IMR-90 (cell line): Measurements from ENCODE around the gene CYP4F3. TPM values are rescaled to one million over a fixed set of nuclear protein-coding genes. Genes with fewer than 3 reads are reported as not detected.

Experiments used
- ATAC-seq: fragments of 200-7000 bp; cut with Tn5 transposase; 2 replicates; pipeline ENCODE4 v1.9.1; 2020; ENCODE audit warnings: low read depth, mild to moderate bottlenecking, moderate library complexity
- BruUV-seq: library from RNA; stranded (reverse); fragments of 400-500 nt; replicated peaks from 2 replicates; lab custom pipeline; 2021; lab: Mats Ljungman, UMichigan
- CTCF ChIA-PET: fragments of 300-600 bp; formaldehyde crosslinking; extraction: SDS; loops from one replicate; lab custom pipeline; 2021; ENCODE audit warnings: antibody characterized with exemption; lab: Yijun Ruan, JAX
- POLR2A ChIA-PET: fragments of 300-600 bp; sonication (Branson Sonifier 250); formaldehyde crosslinking; loops from one replicate; lab custom pipeline; 2022; ENCODE audit warnings: antibody characterized with exemption; ENCODE audit not compliant: unreplicated experiment; lab: Charles Lee
- DNase-seq: peaks from one replicate; pipeline ENCODE4 v3.0.0; 2013
- H2AFZ ChIP-seq: replicated peaks from 2 replicates; pipeline ENCODE3; 2013; ENCODE audit warnings: low read length, mild to moderate bottlenecking; ENCODE audit not compliant: poor library complexity
- H2AK5ac ChIP-seq: 2 replicates; pipeline ENCODE4 v1.6.1; 2013; ENCODE audit warnings: low read depth, low read length, inconsistent platforms
- H2AK9ac ChIP-seq: replicated peaks from 2 replicates; pipeline ENCODE3; 2013; ENCODE audit warnings: mild to moderate bottlenecking, low read depth, low read length, moderate library complexity; ENCODE audit not compliant: poor library complexity
- H2BK120ac ChIP-seq: 2 replicates; pipeline ENCODE4 v1.6.1; 2013; ENCODE audit warnings: low read depth, low read length, inconsistent platforms
- H2BK15ac ChIP-seq: 3 replicates; pipeline ENCODE4 v1.6.1; 2013; ENCODE audit warnings: low read depth, low read length, inconsistent platforms
- H2BK20ac ChIP-seq: 2 replicates; pipeline ENCODE4 v1.6.1; 2013; ENCODE audit warnings: low read depth, mild to moderate bottlenecking, inconsistent platforms, low read length, moderate library complexity
- H2BK5ac ChIP-seq: 2 replicates; pipeline ENCODE4 v1.6.1; 2013; ENCODE audit warnings: mild to moderate bottlenecking, low read depth, low read length, inconsistent platforms; ENCODE audit not compliant: poor library complexity, severe bottlenecking
- H3K14ac ChIP-seq: replicated peaks from 2 replicates; pipeline ENCODE4 v1.6.1; 2013; ENCODE audit warnings: low read depth, low read length, inconsistent platforms
- H3K18ac ChIP-seq: 2 replicates; pipeline ENCODE4 v1.6.1; 2013; ENCODE audit warnings: low read depth, low read length, control low read depth
- H3K23ac ChIP-seq: 2 replicates; pipeline ENCODE4 v1.6.1; 2013; ENCODE audit warnings: low read depth, low read length, inconsistent platforms
- H3K27ac ChIP-seq: 2 replicates; pipeline ENCODE4 v1.5.1; 2013; ENCODE audit warnings: mild to moderate bottlenecking, control low read depth, low read length; ENCODE audit not compliant: insufficient read depth
- H3K27me3 ChIP-seq: 2 replicates; pipeline ENCODE4 v1.6.1; 2013; ENCODE audit warnings: low read length; ENCODE audit not compliant: control insufficient read depth, insufficient read depth
- H3K36me3 ChIP-seq: 2 replicates; pipeline ENCODE4 v1.6.1; 2013; ENCODE audit warnings: low read length, mixed read lengths; ENCODE audit not compliant: control insufficient read depth, insufficient read depth
- H3K4ac ChIP-seq: 2 replicates; pipeline ENCODE4 v1.6.1; 2013; ENCODE audit warnings: low read depth, low read length, inconsistent platforms
- H3K4me1 ChIP-seq: 2 replicates; pipeline ENCODE4 v1.6.1; 2013; ENCODE audit warnings: low read length, mixed read lengths; ENCODE audit not compliant: control insufficient read depth, insufficient read depth
- H3K4me2 ChIP-seq: 2 replicates; pipeline ENCODE4 v1.6.1; 2013; ENCODE audit warnings: low read depth, mild to moderate bottlenecking, control low read depth, low read length, moderate library complexity
- H3K4me3 ChIP-seq: 2 replicates; pipeline ENCODE4 v1.5.1; 2013; ENCODE audit warnings: low read depth, mild to moderate bottlenecking, control low read depth, low read length, moderate library complexity; ENCODE audit not compliant: insufficient read depth
- H3K56ac ChIP-seq: 2 replicates; pipeline ENCODE4 v1.6.1; 2013; ENCODE audit warnings: low read length, inconsistent platforms; ENCODE audit not compliant: insufficient read depth; ENCODE audit errors: extremely low read depth
- H3K79me1 ChIP-seq, 2 experiments: 2 replicates each; pipeline ENCODE4 v1.6.1; 2013; ENCODE audit warnings: low read length in 2 of 2, inconsistent platforms in 1 of 2, low read depth in 1 of 2
- H3K9ac ChIP-seq: 2 replicates; pipeline ENCODE4 v1.6.1; 2013; ENCODE audit warnings: low read depth, low read length, control low read depth
- H3K9me1 ChIP-seq: 2 replicates; pipeline ENCODE4 v1.6.1; 2013; ENCODE audit warnings: low read length, inconsistent platforms; ENCODE audit not compliant: insufficient read depth
- H3K9me3 ChIP-seq: 2 replicates; pipeline ENCODE4 v1.6.1; 2013; ENCODE audit warnings: low read length; ENCODE audit not compliant: control insufficient read depth, insufficient read depth
- H4K20me1 ChIP-seq: 2 replicates; pipeline ENCODE4 v1.6.1; 2013; ENCODE audit warnings: low read length, inconsistent platforms; ENCODE audit not compliant: insufficient read depth
- H4K5ac ChIP-seq: 2 replicates; pipeline ENCODE4 v1.6.1; 2013; ENCODE audit warnings: mild to moderate bottlenecking, low read depth, low read length, control low read depth
- H4K8ac ChIP-seq, 2 experiments: 2 replicates each; pipeline ENCODE4 v1.6.1; 2013; ENCODE audit warnings: low read depth in 2 of 2, low read length in 2 of 2, control low read depth in 1 of 2, inconsistent platforms in 1 of 2
- H4K91ac ChIP-seq: 2 replicates; pipeline ENCODE4 v1.6.1; 2013; ENCODE audit warnings: low read depth, low read length, inconsistent platforms; ENCODE audit not compliant: insufficient read depth
- RCOR1 ChIP-seq: IDR thresholded peaks from 2 replicates; pipeline ENCODE4 v1.6.1; 2012; ENCODE audit warnings: mild to moderate bottlenecking, low read length, improper control_type of control experiment; ENCODE audit not compliant: insufficient replicate concordance
- WGBS, 2 experiments: methylation state at CpG; one replicate each; pipeline versions ENCODE4 v1.1.5 to v1.1.7; 2013; ENCODE audit warnings: missing lambda C conversion rate in 2 of 2; ENCODE audit not compliant: insufficient read length in 1 of 2; ENCODE audit errors: extremely low coverage in 2 of 2; 5-methylcytosine and 5-hydroxymethylcytosine counted together
- dilution Hi-C: fragments of 300-500 bp; cut with HindIII; formaldehyde crosslinking; loops from one replicate; pipeline ENCODE4 v1.14.3; 2018; ENCODE audit warnings: low sequenced_read_pairs; ENCODE audit not compliant: unreplicated experiment
- in situ Hi-C: fragments of 300-500 bp; cut with MboI; formaldehyde crosslinking; loops from 3 replicates; pipeline ENCODE4 v1.14.3; 2019; ENCODE audit warnings: low sequenced_read_pairs, inconsistent platforms, mixed read lengths
- intact Hi-C: fragments of 100-400 bp; cut with micrococcal nuclease; formaldehyde crosslinking; loops from 2 replicates; pipeline ENCODE4 v1.10.0; 2022
- polyA plus RNA-seq, 3 experiments: library from polyadenylated mRNA; depleted of rRNA; stranded (reverse); fragments of >200 nt; gene quantifications; 2 replicates each; pipeline ENCODE4 v1.2.3, GENCODE V29; 2012; ENCODE audit warnings: low replicate concordance in 1 of 3
- total RNA-seq: library from RNA; depleted of rRNA; stranded (reverse); fragments of >200 nt; gene quantifications from 2 replicates; pipeline ENCODE4 v1.2.3, GENCODE V29; 2012

CYP4F3 gene
- total and polyA plus RNA-seq, 2 of the 4 experiments (the other 2 are of a cell fraction): not detected

- Histone ChIP-seq H2BK20ac (no peak overlapping the region), H2AFZ (no peak overlapping the region), H4K20me1 (no peaks in the 10 kb centered on the region), H3K23ac (no peak overlapping the region), H4K5ac (no peak overlapping the region), H3K27me3 (no peaks in the 10 kb centered on the region), H2AK9ac (no peak overlapping the region), H3K27ac (no peak overlapping the region), H2BK120ac (no peak overlapping the region), H2BK5ac (no peak overlapping the region), H3K56ac (no peak overlapping the region), H2BK15ac (no peak overlapping the region), H3K4me1 (no peaks in the 10 kb centered on the region), H4K91ac (no peak overlapping the region), H3K4me2 (no peak overlapping the region), H2AK5ac (no peak overlapping the region), H3K36me3 (no peaks in the 10 kb centered on the region), H3K79me1 (no peaks in the 10 kb centered on the region), H3K4ac (no peak overlapping the region), H3K4me3 (no peak overlapping the region), H4K8ac (no peak overlapping the region), H3K9me3 (peaks cover 8% of the 10 kb centered on the region; the same call in 1 of the 2 replicates), H3K14ac (no peak overlapping the region), H3K9me1 (no peaks in the 10 kb centered on the region), H3K18ac (no peak overlapping the region), H3K9ac (no peak overlapping the region)
- ATAC-seq: no peak
- in situ Hi-C loops: no loop called here
- no TSS peak for BruUV-seq
- dilution Hi-C loops: no loop called here
- POLR2A ChIA-PET: no interaction called here
- TF ChIP-seq RCOR1: no peak
- DNase-seq: no peak
- intact Hi-C loops: no loop called here
- 40% methylated on average over 1 of the region's 8 CpGs; no CpG with 5 or more reads in 1 of the 2 experiments for WGBS, 2 experiments
- CTCF ChIA-PET: no interaction called here
Measured at GRCh38 chr19:15652559-15653278, 12.0 kb downstream of the CYP4F3 start.
